Pancreas (tissue), 10 donors: ENCODE data around the gene CAMK2B. TPM values are rescaled to one million over a fixed set of nuclear protein-coding genes. Genes with fewer than 3 reads are reported as not detected.

ENCODE experiments used
- ATAC-seq, 4 donors: fragments of 200-7000 bp; cut with Tn5 transposase; one replicate each; pipeline versions ENCODE4 v1.8.0 to v1.9.1; 2020; ENCODE audit warnings: mild to moderate bottlenecking in 4 of 4, moderate library complexity in 4 of 4
- DNase-seq, 6 donors: peaks; one replicate each; pipeline ENCODE4 v3.0.0-alpha.2; 2020
- FAIRE-seq: peaks from 2 replicates; lab custom pipeline; 2012; peaks lifted over from hg19 to GRCh38; lab: Jason Lieb, UNC
- H3K27ac ChIP-seq, 4 donors: fragments of 200-600 bp; sonication (generic); 1 replicate in 3 of 4; 2 replicates in 1 of 4; pipeline versions ENCODE4 v1.5.0 to v1.8.0; 2020
- H3K27me3 ChIP-seq, 4 donors: fragments of 200-600 bp; one replicate each; pipeline ENCODE4 v1.8.0; 2021
- H3K36me3 ChIP-seq, 3 donors: fragments of 200-600 bp; sonication (generic) in 1 of 3; one replicate each; pipeline versions ENCODE4 v1.5.0 to v1.8.0; 2020 to 2021
- H3K4me1 ChIP-seq, 3 donors: fragments of 200-600 bp; one replicate each; pipeline ENCODE4 v1.8.0; 2021
- H3K4me3 ChIP-seq, 4 donors: fragments of 200-600 bp; sonication (generic) in 2 of 4; one replicate each; pipeline versions ENCODE4 v1.5.0 to v1.8.0; 2020 to 2021
- H3K9me3 ChIP-seq, 4 donors: fragments of 200-600 bp; one replicate each; pipeline ENCODE4 v1.8.0; 2021
- WGBS, 2 donors: extraction: QIAGEN DNeasy Blood & Tissue Kit; methylation state at CpG; one replicate each; pipeline ENCODE4 v1.1.7; 2013; 5-methylcytosine and 5-hydroxymethylcytosine counted together
- intact Hi-C, 3 donors: fragments of 100-400 bp; cut with DNase I; formaldehyde crosslinking; loops; one replicate each; pipeline versions ENCODE4 v1.11.1 to v1.14.2; 2022
- polyA plus RNA-seq, 2 donors: library from polyadenylated mRNA; stranded (reverse); fragments of 200-250 nt; gene quantifications; one replicate each; pipeline ENCODE4 v1.2.3, GENCODE V29; 2013
- total RNA-seq, 6 donors: library from RNA; stranded (reverse); fragmentation: NEBNext Ultra II Directional in 4 of 6; extraction: Animal tissue kit (Norgen Biotek cat#: 25700) in 4 of 6; gene quantifications; one replicate each; pipeline versions ENCODE4 v1.2.1 to v1.2.4, GENCODE V29; 2021 to 2023
- TF ChIP-seq, protein P1 (sequence below), 4 donors: fragments of 200-600 bp; sonication (generic) in 3 of 4; IDR thresholded peaks; one replicate each; pipeline versions ENCODE4 v1.5.0 to v1.8.0; 2021; ENCODE audit warnings: antibody characterized with exemption in 4 of 4
- donor health status: healthy with polysubstance abuse.
- donor health status: DM: no; HTN: no; CAD: no; lungs with moderate emphysema.
- donor health status: DM: no; HTN: no; CAD: no.
- donor health status: control.
- donor health status: control.
- donor health status: Bipolar disorder and iron deficiency.
- donor health status: DM: yes; HTN: yes; CAD: no.
- donor health status: DM: no; HTN: no; CAD: no.
- donor health status: DM: no; HTN: no; CAD: no.
- donor health status: DM: yes; HTN: yes; CAD: no.

The CAMK2B gene
- total and polyA plus RNA-seq, 8 donors, result 0.83 to 34.0 (median 2.0) TPM

DNA sequence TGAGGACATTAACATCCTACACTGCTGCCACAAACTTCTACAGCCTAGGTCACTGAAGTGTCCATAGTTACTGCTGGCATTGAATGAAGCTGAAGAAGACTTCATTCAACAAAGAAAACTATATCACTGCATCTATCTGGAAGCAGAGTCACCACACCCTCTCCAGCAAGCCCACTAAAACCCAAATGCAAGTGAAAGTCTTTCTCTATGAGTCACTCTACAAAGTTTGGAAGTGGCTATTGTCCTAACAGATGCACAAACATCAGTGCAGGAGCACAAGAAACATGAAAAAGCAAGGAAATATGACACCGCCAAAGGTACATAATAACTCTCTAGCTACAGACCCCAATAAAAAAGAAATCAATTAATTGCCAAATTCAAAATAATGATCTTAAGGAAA, 43.5 kb upstream of the CAMK2B start:
- intact Hi-C loops, result no loop called here
- no peak for DNase-seq
- FAIRE-seq, result no peak
- 96 to 100% methylated on average over 1 of the region's 1 CpG for WGBS, 2 donors
- Histone ChIP-seq H3K9me3 (no peaks in the 10 kb centered on the region), H3K27ac (no peak overlapping the region), H3K27me3 (no peaks in the 10 kb centered on the region), H3K4me3 (no peak overlapping the region), H3K4me1 (no peaks in the 10 kb centered on the region), H3K36me3 (no peaks in the 10 kb centered on the region)
- no peak for ATAC-seq
- TF ChIP-seq, protein P1, sequence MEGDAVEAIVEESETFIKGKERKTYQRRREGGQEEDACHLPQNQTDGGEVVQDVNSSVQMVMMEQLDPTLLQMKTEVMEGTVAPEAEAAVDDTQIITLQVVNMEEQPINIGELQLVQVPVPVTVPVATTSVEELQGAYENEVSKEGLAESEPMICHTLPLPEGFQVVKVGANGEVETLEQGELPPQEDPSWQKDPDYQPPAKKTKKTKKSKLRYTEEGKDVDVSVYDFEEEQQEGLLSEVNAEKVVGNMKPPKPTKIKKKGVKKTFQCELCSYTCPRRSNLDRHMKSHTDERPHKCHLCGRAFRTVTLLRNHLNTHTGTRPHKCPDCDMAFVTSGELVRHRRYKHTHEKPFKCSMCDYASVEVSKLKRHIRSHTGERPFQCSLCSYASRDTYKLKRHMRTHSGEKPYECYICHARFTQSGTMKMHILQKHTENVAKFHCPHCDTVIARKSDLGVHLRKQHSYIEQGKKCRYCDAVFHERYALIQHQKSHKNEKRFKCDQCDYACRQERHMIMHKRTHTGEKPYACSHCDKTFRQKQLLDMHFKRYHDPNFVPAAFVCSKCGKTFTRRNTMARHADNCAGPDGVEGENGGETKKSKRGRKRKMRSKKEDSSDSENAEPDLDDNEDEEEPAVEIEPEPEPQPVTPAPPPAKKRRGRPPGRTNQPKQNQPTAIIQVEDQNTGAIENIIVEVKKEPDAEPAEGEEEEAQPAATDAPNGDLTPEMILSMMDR (IDR thresholded peaks at IDR 0.05), result no peak

DNA sequence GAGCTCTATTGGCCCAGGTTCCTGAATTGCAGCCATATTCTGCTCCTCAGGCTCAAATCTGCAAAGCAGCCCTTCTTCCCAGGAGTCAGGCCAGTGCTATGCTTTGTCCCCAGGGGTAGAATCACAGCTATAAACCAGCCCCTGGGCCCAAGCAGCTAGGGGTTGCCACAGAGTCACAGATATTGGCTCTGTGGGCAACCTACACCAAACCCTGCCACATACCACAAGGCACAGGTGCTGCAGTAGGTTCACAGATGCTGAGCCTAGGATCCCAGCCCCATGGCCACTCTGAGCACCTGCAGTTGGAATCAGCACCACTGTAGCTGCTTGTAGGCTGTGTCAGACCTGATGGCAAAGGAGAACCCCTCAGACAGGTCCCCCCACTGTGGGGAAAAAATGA, 43.1 kb upstream of the CAMK2B start:
- FAIRE-seq (no peak), ATAC-seq (no peak), DNase-seq (no peak)
- Histone ChIP-seq H3K4me1 (no peaks in the 10 kb centered on the region), H3K4me3 (no peak overlapping the region), H3K36me3 (no peaks in the 10 kb centered on the region), H3K27ac (no peak overlapping the region), H3K9me3 (no peaks in the 10 kb centered on the region), H3K27me3 (no peaks in the 10 kb centered on the region)
- TF ChIP-seq, protein P1 (IDR thresholded peaks at IDR 0.05), result no peak
- intact Hi-C loops, result no loop called here

DNA sequence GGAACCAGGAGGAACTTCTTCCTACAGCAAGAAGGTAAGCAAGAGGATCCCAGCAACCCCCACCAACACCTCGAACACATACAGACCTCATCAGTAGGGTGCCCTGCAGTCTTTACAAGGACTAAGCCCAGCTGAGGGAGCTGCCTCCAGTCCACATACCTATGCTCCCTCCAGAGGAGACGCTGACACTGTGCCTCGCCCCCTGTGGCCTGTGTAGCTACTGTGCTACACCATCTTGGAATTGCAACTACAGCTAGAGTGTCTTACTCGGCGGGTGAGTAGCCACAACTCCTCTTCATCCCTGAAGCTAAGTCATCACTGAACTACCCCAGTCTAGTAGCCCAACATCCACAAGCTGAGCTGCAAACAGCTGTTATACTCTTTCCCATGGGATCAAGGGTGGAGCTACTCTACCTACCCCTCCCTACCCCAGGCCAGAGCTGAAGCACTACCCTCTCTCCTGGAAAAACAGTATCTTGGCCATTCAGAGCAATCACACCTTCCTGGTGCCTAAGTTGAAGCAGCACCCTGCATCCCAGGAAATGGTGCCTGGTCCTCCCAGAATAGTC, 42.2 kb upstream of the CAMK2B start:
- FAIRE-seq, result no peak
- WGBS, 2 donors, result 80 to 81% methylated on average over 5 of the region's 5 CpGs
- ATAC-seq, result no peak
- Histone ChIP-seq H3K27ac (no peak overlapping the region), H3K36me3 (no peaks in the 10 kb centered on the region), H3K4me1 (no peaks in the 10 kb centered on the region), H3K4me3 (no peak overlapping the region), H3K9me3 (no peaks in the 10 kb centered on the region), H3K27me3 (no peaks in the 10 kb centered on the region)
- DNase-seq, result no peak
- intact Hi-C loops, result no loop called here
- TF ChIP-seq, protein P1 (IDR thresholded peaks at IDR 0.05), result no peak

DNA sequence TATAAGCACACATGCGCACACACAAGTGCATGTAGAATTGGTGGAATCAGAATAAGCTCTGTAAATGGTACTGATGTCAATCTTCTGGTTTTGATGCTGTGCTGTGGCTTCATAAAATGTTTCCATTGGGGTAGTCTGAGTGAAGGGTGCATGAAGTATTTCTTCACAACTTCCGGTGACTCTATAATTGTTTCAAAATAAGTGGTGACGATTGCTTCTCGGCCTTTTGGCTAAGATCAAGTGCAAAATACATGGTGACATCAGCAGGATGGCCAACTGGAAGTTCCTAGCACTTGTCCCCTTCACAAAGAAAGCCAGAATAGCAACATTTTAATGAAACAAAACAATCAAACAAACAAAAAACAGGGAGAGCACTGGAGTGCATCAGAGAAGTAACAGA, 41.6 kb upstream of the CAMK2B start:
- H3K9me3 ChIP-seq, result no peaks in the 10 kb centered on the region
- H3K36me3 ChIP-seq, result no peaks in the 10 kb centered on the region
- H3K4me1 ChIP-seq, result no peaks in the 10 kb centered on the region
- H3K4me3 ChIP-seq, result no peak overlapping the region
- 72 to 91% methylated on average over 4 of the region's 4 CpGs for WGBS, 2 donors
- intact Hi-C loops, result no loop called here
- TF ChIP-seq, protein P1 (IDR thresholded peaks at IDR 0.05), result no peak
- DNase-seq, result no peak
- ATAC-seq, result no peak
- no peaks in the 10 kb centered on the region for H3K27me3 ChIP-seq
- FAIRE-seq, result no peak
- H3K27ac ChIP-seq, result no peak overlapping the region

DNA sequence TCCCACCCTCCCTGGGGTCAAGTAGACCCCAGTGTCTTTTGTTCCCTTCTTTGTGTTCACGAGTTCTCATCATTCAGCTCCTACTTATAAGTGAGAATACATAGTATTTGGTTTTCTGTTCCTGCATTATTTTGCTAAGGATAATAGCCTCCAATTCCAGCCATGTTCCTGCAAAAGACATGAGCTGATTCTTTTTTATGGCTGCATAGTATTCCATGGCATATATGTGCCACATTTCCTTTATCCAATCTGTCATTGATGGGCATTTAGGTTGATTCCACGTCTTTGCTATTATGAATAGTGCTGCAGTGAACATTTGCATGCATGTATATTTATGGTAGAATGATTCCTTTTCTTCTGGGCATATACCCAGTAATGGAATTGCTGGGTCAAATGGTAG, 28.3 kb upstream of the CAMK2B start:
- Histone ChIP-seq H3K36me3 (no peaks in the 10 kb centered on the region), H3K4me1 (no peaks in the 10 kb centered on the region), H3K27ac (no peak overlapping the region), H3K27me3 (no peaks in the 10 kb centered on the region), H3K9me3 (no peaks in the 10 kb centered on the region), H3K4me3 (no peak overlapping the region)
- TF ChIP-seq, protein P1 (IDR thresholded peaks at IDR 0.05), result no peak
- intact Hi-C loops, result no loop called here
- DNase-seq (no peak), FAIRE-seq (no peak), ATAC-seq (no peak)
- 38 to 57% methylated on average over 2 of the region's 2 CpGs for WGBS, 2 donors
